ENCODE results near the gene LMTK3. TPM values are rescaled to one million over a fixed set of nuclear protein-coding genes. Genes with fewer than 3 reads are reported as not detected.
A peak's percentile ranks its signal among the peaks of the same experiment; 100 is the strongest.

LMTK3 gene
- total and polyA plus RNA-seq, 9 of the 15 experiments (the other 6 are each of a cell fraction or from before 2014, with no cell fraction given), result 0.35 to 12.3 (median 2.0) TPM; not detected in 2

DNA sequence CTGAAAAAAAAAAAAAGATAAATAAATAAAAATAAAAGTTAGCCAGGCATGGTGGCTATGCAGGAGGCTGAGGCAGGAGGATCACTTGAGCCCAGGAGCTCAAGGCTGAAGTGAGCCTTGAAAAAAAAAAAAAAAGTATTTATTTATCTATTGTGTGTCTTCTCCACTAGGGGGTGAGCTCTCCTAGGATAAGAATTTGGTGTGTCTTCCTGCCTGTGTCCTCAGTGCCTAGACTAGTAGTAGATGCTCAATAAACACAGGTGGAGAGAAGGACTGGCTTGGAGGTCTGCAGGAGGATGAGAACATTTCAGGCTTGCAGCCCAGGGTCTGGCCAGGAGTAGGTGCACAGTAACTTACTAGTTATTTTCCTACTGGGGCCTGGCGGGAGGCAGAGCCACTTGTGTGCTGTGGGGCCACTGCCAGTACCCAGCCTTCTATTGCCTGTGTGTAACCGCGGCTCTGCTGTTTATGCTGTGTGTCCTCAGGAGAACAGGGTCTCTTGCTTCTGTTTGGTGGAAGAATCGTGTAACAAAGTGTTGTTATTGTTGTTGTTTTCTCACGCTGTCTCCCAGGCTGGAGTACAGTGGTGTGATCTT lies 5.4 kb downstream of the LMTK3 start (continued):
- TF ChIP-seq, protein P1, sequence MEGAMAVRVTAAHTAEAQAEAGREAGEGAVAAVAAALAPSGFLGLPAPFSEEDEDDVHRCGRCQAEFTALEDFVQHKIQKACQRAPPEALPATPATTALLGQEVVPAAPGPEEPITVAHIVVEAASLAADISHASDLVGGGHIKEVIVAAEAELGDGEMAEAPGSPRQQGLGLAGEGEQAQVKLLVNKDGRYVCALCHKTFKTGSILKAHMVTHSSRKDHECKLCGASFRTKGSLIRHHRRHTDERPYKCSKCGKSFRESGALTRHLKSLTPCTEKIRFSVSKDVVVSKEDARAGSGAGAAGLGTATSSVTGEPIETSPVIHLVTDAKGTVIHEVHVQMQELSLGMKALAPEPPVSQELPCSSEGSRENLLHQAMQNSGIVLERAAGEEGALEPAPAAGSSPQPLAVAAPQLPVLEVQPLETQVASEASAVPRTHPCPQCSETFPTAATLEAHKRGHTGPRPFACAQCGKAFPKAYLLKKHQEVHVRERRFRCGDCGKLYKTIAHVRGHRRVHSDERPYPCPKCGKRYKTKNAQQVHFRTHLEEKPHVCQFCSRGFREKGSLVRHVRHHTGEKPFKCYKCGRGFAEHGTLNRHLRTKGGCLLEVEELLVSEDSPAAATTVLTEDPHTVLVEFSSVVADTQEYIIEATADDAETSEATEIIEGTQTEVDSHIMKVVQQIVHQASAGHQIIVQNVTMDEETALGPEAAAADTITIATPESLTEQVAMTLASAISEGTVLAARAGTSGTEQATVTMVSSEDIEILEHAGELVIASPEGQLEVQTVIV (CRISPR knock-in tag; IDR thresholded peaks at IDR 0.05; ENCODE audit: borderline replicate concordance), result no peak
- TF ChIP-seq FOXA1 (IDR thresholded peaks at IDR 0.05; ENCODE audit: borderline replicate concordance), result no peak
- TF ChIP-seq SNIP1 (IDR thresholded peaks at IDR 0.05; ENCODE audit: low read depth), result no peak
- TF ChIP-seq MTA2 (IDR thresholded peaks at IDR 0.05; ENCODE audit: low read depth), result no peak
- no peak for TF ChIP-seq CBX1 (IDR thresholded peaks at IDR 0.05; ENCODE audit: low read depth)
- TF ChIP-seq ZEB2 (IDR thresholded peaks at IDR 0.05), result peak; percentile 30; the same call in 1 of the 2 replicates
- TF ChIP-seq ZBED1 (IDR thresholded peaks at IDR 0.05), result no peak
- no peak for TF ChIP-seq PRMT5 (CRISPR knock-in tag; IDR thresholded peaks at IDR 0.05)
- TF ChIP-seq, protein P2, sequence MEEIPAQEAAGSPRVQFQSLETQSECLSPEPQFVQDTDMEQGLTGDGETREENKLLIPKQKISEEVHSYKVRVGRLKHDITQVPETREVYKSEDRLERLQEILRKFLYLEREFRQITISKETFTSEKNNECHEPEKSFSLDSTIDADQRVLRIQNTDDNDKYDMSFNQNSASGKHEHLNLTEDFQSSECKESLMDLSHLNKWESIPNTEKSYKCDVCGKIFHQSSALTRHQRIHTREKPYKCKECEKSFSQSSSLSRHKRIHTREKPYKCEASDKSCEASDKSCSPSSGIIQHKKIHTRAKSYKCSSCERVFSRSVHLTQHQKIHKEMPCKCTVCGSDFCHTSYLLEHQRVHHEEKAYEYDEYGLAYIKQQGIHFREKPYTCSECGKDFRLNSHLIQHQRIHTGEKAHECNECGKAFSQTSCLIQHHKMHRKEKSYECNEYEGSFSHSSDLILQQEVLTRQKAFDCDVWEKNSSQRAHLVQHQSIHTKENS (CRISPR knock-in tag; IDR thresholded peaks at IDR 0.05), result no peak
- TF ChIP-seq SMARCA4 (IDR thresholded peaks at IDR 0.05), result no peak
- no peak for TF ChIP-seq HIVEP1 (CRISPR knock-in tag; IDR thresholded peaks at IDR 0.05)
- no peak for TF ChIP-seq XRCC3 (IDR thresholded peaks at IDR 0.05)
- peak; percentile 96 for TF ChIP-seq ZNF239 (CRISPR knock-in tag; IDR thresholded peaks at IDR 0.05)
- TF ChIP-seq, protein P3, sequence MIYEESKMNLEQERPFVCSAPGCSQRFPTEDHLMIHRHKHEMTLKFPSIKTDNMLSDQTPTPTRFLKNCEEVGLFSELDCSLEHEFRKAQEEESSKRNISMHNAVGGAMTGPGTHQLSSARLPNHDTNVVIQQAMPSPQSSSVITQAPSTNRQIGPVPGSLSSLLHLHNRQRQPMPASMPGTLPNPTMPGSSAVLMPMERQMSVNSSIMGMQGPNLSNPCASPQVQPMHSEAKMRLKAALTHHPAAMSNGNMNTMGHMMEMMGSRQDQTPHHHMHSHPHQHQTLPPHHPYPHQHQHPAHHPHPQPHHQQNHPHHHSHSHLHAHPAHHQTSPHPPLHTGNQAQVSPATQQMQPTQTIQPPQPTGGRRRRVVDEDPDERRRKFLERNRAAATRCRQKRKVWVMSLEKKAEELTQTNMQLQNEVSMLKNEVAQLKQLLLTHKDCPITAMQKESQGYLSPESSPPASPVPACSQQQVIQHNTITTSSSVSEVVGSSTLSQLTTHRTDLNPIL (CRISPR knock-in tag; IDR thresholded peaks at IDR 0.05), result no peak
- TF ChIP-seq TEAD4 (IDR thresholded peaks at IDR 0.05; ENCODE audit: low read length), result peak; percentile 29; the same call in 1 of the 2 replicates
- TF ChIP-seq TEAD4 (CRISPR knock-in tag; IDR thresholded peaks at IDR 0.05; ENCODE audit: borderline replicate concordance), result no peak
- no peak for TF ChIP-seq MCM3 (IDR thresholded peaks at IDR 0.05)
- TF ChIP-seq, protein P4, sequence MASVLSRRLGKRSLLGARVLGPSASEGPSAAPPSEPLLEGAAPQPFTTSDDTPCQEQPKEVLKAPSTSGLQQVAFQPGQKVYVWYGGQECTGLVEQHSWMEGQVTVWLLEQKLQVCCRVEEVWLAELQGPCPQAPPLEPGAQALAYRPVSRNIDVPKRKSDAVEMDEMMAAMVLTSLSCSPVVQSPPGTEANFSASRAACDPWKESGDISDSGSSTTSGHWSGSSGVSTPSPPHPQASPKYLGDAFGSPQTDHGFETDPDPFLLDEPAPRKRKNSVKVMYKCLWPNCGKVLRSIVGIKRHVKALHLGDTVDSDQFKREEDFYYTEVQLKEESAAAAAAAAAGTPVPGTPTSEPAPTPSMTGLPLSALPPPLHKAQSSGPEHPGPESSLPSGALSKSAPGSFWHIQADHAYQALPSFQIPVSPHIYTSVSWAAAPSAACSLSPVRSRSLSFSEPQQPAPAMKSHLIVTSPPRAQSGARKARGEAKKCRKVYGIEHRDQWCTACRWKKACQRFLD (CRISPR knock-in tag; IDR thresholded peaks at IDR 0.05), result no peak
- TF ChIP-seq ZNF224 (CRISPR knock-in tag; IDR thresholded peaks at IDR 0.05), result no peak
- no peak for TF ChIP-seq NCOA4 (IDR thresholded peaks at IDR 0.05; ENCODE audit: partially characterized antibody)
- TF ChIP-seq, protein P5, sequence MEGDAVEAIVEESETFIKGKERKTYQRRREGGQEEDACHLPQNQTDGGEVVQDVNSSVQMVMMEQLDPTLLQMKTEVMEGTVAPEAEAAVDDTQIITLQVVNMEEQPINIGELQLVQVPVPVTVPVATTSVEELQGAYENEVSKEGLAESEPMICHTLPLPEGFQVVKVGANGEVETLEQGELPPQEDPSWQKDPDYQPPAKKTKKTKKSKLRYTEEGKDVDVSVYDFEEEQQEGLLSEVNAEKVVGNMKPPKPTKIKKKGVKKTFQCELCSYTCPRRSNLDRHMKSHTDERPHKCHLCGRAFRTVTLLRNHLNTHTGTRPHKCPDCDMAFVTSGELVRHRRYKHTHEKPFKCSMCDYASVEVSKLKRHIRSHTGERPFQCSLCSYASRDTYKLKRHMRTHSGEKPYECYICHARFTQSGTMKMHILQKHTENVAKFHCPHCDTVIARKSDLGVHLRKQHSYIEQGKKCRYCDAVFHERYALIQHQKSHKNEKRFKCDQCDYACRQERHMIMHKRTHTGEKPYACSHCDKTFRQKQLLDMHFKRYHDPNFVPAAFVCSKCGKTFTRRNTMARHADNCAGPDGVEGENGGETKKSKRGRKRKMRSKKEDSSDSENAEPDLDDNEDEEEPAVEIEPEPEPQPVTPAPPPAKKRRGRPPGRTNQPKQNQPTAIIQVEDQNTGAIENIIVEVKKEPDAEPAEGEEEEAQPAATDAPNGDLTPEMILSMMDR (IDR thresholded peaks at IDR 0.05 in 2 of 3, conservative IDR thresholded peaks at IDR 0.05 in 1 of 3; ENCODE audit: insufficient read depth in 2 of 3, low read depth in 1 of 3, low read length in 3 of 3), result peak; percentile 68 to 89 (median 77)
- TF ChIP-seq MTA3 (IDR thresholded peaks at IDR 0.05; ENCODE audit: borderline replicate concordance), result 0 out of 2 replicates have a peak, but pooled peaks have one; percentile 34
- TF ChIP-seq KLF6 (CRISPR knock-in tag; IDR thresholded peaks at IDR 0.05; ENCODE audit: borderline replicate concordance), result no peak
